SK-N-SH treated with all-trans-retinoic acid at 6 μM for 48 hours (cell line): Measurements from ENCODE around the gene NUDT1.

ENCODE experiments used
- ATAC-seq: fragments of 200-7000 bp; cut with Tn5 transposase; 3 replicates; pipeline ENCODE4 v1.9.1; 2020; ENCODE audit warnings: mild to moderate bottlenecking, moderate library complexity
- ARNTL ChIP-seq: fragments of 450-650 bp; formaldehyde crosslinking; IDR thresholded peaks from 2 replicates; pipeline ENCODE4 v1.5.0; 2020; ENCODE audit warnings: low read depth, mild to moderate bottlenecking, moderate library complexity, borderline replicate concordance
- BACH2 ChIP-seq: fragments of 250-450 bp; sonication (Bioruptor Pico); IDR thresholded peaks from 2 replicates; pipeline ENCODE4 v1.9.0; 2021; ENCODE audit warnings: mild to moderate bottlenecking, borderline replicate concordance
- CSDC2 ChIP-seq: fragments of 250-450 bp; sonication (Bioruptor Pico); IDR thresholded peaks from 2 replicates; pipeline ENCODE4 v1.5.0; 2020; ENCODE audit warnings: mild to moderate bottlenecking, moderate library complexity
- ESRRG ChIP-seq: fragments of 250-450 bp; sonication (Bioruptor Pico); IDR thresholded peaks from 2 replicates; pipeline ENCODE4 v1.6.1; 2021; ENCODE audit warnings: mild to moderate bottlenecking
- GLIS3 ChIP-seq: fragments of 250-450 bp; sonication (Bioruptor Pico); IDR thresholded peaks from 2 replicates; pipeline ENCODE4 v1.5.0; 2020; ENCODE audit warnings: mild to moderate bottlenecking, moderate library complexity
- ISL1 ChIP-seq: fragments of 250-450 bp; sonication (Bioruptor Pico); IDR thresholded peaks from 2 replicates; pipeline ENCODE4 v2.1.2; 2022; ENCODE audit warnings: mild to moderate bottlenecking, moderate library complexity
- OSR1 ChIP-seq: fragments of 250-450 bp; sonication (Bioruptor Pico); IDR thresholded peaks from 2 replicates; pipeline ENCODE4 v1.8.0; 2022; ENCODE audit warnings: moderate library complexity, mild to moderate bottlenecking, inconsistent platforms
- PPARA ChIP-seq: fragments of 250-450 bp; sonication (Bioruptor Pico); IDR thresholded peaks from 2 replicates; pipeline ENCODE4 v1.5.0; 2020; ENCODE audit warnings: mild to moderate bottlenecking, borderline replicate concordance
- RARB ChIP-seq: fragments of 250-450 bp; sonication (Bioruptor Pico); IDR thresholded peaks from 2 replicates; pipeline ENCODE4 v1.8.0; 2021; ENCODE audit warnings: mild to moderate bottlenecking, moderate library complexity
- SNAI2 ChIP-seq: fragments of 250-450 bp; sonication (Bioruptor Pico); IDR thresholded peaks from 2 replicates; pipeline ENCODE4 v1.5.0; 2020; ENCODE audit warnings: mild to moderate bottlenecking, moderate library complexity
- TOX ChIP-seq: fragments of 250-450 bp; sonication (Bioruptor Pico); IDR thresholded peaks from 2 replicates; pipeline ENCODE4 v1.8.0; 2021; ENCODE audit warnings: mild to moderate bottlenecking, moderate library complexity, borderline replicate concordance
- ZC3H10 ChIP-seq: fragments of 250-450 bp; sonication (Bioruptor Pico); IDR thresholded peaks from 2 replicates; pipeline ENCODE4 v1.5.1; 2021; ENCODE audit warnings: mild to moderate bottlenecking, moderate library complexity
- ZFP3 ChIP-seq: fragments of 250-450 bp; sonication (Bioruptor Pico); IDR thresholded peaks from 2 replicates; pipeline ENCODE4 v1.5.0; 2020; ENCODE audit warnings: mild to moderate bottlenecking, moderate library complexity
- ZFP30 ChIP-seq: fragments of 450-650 bp; formaldehyde crosslinking; IDR thresholded peaks from 2 replicates; pipeline ENCODE4 v1.5.0; 2022; ENCODE audit warnings: mild to moderate bottlenecking, moderate library complexity
- ZNF565 ChIP-seq: fragments of 450-650 bp; formaldehyde crosslinking; conservative IDR thresholded peaks from 2 replicates; pipeline ENCODE4 v1.5.0; 2020; ENCODE audit warnings: low read depth, mild to moderate bottlenecking, moderate library complexity
- ZNF70 ChIP-seq: fragments of 450-650 bp; formaldehyde crosslinking; IDR thresholded peaks from 2 replicates; pipeline ENCODE4 v1.5.0; 2020; ENCODE audit warnings: mild to moderate bottlenecking, moderate library complexity
- ZNF8 ChIP-seq: fragments of 450-650 bp; formaldehyde crosslinking; IDR thresholded peaks from 2 replicates; pipeline ENCODE4 v1.5.0; 2020; ENCODE audit warnings: mild to moderate bottlenecking, moderate library complexity
- TF ChIP-seq, protein P1 (sequence below): fragments of 250-450 bp; sonication (Bioruptor Pico); IDR thresholded peaks from 2 replicates; pipeline ENCODE4 v1.5.1; 2020; ENCODE audit warnings: low read depth, mild to moderate bottlenecking, moderate library complexity
- TF ChIP-seq, protein P2 (sequence below): fragments of 250-450 bp; sonication (Bioruptor Pico); IDR thresholded peaks from 2 replicates; pipeline ENCODE4 v1.5.0; 2020; ENCODE audit warnings: mild to moderate bottlenecking, moderate library complexity
- TF ChIP-seq, protein P3 (sequence below): fragments of 250-450 bp; sonication (Bioruptor Pico); IDR thresholded peaks from 2 replicates; pipeline ENCODE4 v1.8.0; 2021; ENCODE audit warnings: low read depth, mild to moderate bottlenecking, moderate library complexity, borderline replicate concordance
- TF ChIP-seq, protein P4 (sequence below): fragments of 250-450 bp; sonication (Bioruptor Pico); IDR thresholded peaks from 2 replicates; pipeline ENCODE4 v1.8.0; 2020; ENCODE audit warnings: mild to moderate bottlenecking, moderate library complexity, borderline replicate concordance

NUDT1 gene

DNA sequence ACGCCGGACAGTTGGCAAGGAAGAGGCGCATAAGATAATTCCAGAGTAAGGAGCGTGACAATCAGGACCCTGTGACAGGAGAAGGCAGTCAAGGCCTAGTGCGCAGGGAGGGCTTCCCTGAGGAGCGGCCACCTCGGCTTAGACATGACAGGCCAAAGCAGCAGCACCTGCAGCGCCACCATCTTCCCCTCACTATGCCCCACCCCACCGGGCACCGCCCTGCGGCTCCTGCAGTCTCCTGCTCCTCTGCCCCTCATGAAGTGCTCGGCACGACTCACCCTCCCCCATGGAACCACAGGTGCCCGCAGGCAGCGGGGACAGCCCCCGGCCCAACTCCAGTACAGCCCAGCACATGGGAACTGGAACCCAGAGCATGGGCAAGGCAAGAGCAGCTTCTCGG is 21.1 kb upstream of the NUDT1 start:
- ATAC-seq = no peak
- TF ChIP-seq ZNF70 (CRISPR knock-in tag) = no peak
- TF ChIP-seq ZFP3 (CRISPR knock-in tag) = no peak
- TF ChIP-seq, protein P1, sequence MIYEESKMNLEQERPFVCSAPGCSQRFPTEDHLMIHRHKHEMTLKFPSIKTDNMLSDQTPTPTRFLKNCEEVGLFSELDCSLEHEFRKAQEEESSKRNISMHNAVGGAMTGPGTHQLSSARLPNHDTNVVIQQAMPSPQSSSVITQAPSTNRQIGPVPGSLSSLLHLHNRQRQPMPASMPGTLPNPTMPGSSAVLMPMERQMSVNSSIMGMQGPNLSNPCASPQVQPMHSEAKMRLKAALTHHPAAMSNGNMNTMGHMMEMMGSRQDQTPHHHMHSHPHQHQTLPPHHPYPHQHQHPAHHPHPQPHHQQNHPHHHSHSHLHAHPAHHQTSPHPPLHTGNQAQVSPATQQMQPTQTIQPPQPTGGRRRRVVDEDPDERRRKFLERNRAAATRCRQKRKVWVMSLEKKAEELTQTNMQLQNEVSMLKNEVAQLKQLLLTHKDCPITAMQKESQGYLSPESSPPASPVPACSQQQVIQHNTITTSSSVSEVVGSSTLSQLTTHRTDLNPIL (CRISPR knock-in tag) = no peak
- no peak for TF ChIP-seq ZC3H10 (CRISPR knock-in tag)
- no peak for TF ChIP-seq ARNTL (CRISPR knock-in tag)
- TF ChIP-seq ZFP30 (CRISPR knock-in tag) = no peak
- TF ChIP-seq, protein P2, sequence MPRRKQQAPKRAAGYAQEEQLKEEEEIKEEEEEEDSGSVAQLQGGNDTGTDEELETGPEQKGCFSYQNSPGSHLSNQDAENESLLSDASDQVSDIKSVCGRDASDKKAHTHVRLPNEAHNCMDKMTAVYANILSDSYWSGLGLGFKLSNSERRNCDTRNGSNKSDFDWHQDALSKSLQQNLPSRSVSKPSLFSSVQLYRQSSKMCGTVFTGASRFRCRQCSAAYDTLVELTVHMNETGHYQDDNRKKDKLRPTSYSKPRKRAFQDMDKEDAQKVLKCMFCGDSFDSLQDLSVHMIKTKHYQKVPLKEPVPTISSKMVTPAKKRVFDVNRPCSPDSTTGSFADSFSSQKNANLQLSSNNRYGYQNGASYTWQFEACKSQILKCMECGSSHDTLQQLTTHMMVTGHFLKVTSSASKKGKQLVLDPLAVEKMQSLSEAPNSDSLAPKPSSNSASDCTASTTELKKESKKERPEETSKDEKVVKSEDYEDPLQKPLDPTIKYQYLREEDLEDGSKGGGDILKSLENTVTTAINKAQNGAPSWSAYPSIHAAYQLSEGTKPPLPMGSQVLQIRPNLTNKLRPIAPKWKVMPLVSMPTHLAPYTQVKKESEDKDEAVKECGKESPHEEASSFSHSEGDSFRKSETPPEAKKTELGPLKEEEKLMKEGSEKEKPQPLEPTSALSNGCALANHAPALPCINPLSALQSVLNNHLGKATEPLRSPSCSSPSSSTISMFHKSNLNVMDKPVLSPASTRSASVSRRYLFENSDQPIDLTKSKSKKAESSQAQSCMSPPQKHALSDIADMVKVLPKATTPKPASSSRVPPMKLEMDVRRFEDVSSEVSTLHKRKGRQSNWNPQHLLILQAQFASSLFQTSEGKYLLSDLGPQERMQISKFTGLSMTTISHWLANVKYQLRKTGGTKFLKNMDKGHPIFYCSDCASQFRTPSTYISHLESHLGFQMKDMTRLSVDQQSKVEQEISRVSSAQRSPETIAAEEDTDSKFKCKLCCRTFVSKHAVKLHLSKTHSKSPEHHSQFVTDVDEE = no peak
- TF ChIP-seq, protein P3, sequence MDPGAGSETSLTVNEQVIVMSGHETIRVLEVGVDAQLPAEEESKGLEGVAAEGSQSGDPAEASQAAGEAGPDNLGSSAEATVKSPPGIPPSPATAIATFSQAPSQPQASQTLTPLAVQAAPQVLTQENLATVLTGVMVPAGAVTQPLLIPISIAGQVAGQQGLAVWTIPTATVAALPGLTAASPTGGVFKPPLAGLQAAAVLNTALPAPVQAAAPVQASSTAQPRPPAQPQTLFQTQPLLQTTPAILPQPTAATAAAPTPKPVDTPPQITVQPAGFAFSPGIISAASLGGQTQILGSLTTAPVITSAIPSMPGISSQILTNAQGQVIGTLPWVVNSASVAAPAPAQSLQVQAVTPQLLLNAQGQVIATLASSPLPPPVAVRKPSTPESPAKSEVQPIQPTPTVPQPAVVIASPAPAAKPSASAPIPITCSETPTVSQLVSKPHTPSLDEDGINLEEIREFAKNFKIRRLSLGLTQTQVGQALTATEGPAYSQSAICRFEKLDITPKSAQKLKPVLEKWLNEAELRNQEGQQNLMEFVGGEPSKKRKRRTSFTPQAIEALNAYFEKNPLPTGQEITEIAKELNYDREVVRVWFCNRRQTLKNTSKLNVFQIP (CRISPR knock-in tag) = no peak
- no peak for TF ChIP-seq GLIS3 (CRISPR knock-in tag)
- no peak for TF ChIP-seq OSR1
- TF ChIP-seq, protein P4, sequence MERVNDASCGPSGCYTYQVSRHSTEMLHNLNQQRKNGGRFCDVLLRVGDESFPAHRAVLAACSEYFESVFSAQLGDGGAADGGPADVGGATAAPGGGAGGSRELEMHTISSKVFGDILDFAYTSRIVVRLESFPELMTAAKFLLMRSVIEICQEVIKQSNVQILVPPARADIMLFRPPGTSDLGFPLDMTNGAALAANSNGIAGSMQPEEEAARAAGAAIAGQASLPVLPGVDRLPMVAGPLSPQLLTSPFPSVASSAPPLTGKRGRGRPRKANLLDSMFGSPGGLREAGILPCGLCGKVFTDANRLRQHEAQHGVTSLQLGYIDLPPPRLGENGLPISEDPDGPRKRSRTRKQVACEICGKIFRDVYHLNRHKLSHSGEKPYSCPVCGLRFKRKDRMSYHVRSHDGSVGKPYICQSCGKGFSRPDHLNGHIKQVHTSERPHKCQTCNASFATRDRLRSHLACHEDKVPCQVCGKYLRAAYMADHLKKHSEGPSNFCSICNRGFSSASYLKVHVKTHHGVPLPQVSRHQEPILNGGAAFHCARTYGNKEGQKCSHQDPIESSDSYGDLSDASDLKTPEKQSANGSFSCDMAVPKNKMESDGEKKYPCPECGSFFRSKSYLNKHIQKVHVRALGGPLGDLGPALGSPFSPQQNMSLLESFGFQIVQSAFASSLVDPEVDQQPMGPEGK (CRISPR knock-in tag) = no peak
- TF ChIP-seq PPARA (CRISPR knock-in tag) = no peak
- no peak for TF ChIP-seq RARB (CRISPR knock-in tag)
- TF ChIP-seq SNAI2 (CRISPR knock-in tag) = no peak

DNA sequence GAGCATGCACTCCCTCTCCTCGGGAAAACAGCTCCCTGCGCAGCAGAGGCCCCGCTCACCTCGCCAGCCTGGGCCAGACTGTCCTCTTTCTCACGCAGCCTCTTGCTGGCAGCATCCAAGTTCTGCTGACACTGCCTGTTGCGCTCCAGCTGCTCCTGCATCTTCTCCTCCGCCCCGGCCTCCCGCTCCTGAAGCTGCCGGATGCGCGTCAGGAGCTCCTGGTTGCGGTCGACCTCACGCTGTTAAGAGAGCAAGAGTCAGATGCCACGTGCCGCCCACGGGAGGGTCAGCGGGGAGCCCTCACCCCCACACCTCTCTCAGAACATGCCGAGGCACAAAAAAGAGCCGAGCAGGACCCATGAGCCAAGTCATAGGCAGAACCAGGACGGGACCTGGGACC is 19.5 kb upstream of the NUDT1 start:
- TF ChIP-seq ZNF70 (CRISPR knock-in tag) = no peak
- TF ChIP-seq ZNF8 (CRISPR knock-in tag) = no peak
- TF ChIP-seq ZC3H10 (CRISPR knock-in tag) = no peak
- no peak for TF ChIP-seq ESRRG (CRISPR knock-in tag)
- no peak for TF ChIP-seq ZNF565 (CRISPR knock-in tag)
- no peak for TF ChIP-seq ZFP30 (CRISPR knock-in tag)
- TF ChIP-seq, protein P1 (CRISPR knock-in tag) = no peak
- TF ChIP-seq SNAI2 (CRISPR knock-in tag) = no peak
- TF ChIP-seq, protein P3 (CRISPR knock-in tag) = no peak
- no peak for TF ChIP-seq PPARA (CRISPR knock-in tag)
- TF ChIP-seq TOX (CRISPR knock-in tag) = no peak
- TF ChIP-seq CSDC2 (CRISPR knock-in tag) = no peak
- no peak for TF ChIP-seq ZFP3 (CRISPR knock-in tag)
- TF ChIP-seq, all 23 proteins: peak for 0
- ATAC-seq = no peak

DNA sequence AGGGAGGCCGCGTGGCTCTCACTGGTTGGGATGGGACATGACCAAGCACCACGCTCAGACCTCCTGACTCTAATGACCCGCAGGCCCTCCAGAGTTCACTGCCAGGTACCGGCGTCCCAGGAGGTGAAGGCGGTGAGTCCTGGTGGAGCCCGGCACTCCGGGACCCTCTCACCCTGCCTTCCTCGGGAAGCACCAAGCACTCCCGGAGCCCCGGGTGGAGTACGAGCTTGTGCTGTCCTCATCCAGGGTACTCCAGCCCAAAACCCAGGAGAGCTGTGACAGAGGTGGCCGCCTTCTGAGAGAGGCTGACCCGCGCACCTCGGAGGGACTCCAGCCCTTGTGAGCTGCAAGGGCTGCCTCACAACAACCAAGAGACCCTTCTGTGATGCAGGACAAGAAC is 18.7 kb upstream of the NUDT1 start:
- no peak for ATAC-seq
- no peak for TF ChIP-seq CSDC2 (CRISPR knock-in tag)
- TF ChIP-seq ISL1 (CRISPR knock-in tag) = no peak
- no peak for TF ChIP-seq ZNF565 (CRISPR knock-in tag)
- no peak for TF ChIP-seq PPARA (CRISPR knock-in tag)
- no peak for TF ChIP-seq ZC3H10 (CRISPR knock-in tag)
- no peak for TF ChIP-seq ZFP30 (CRISPR knock-in tag)
- TF ChIP-seq TOX (CRISPR knock-in tag) = no peak
- TF ChIP-seq, protein P4 (CRISPR knock-in tag) = no peak
- no peak for TF ChIP-seq ZFP3 (CRISPR knock-in tag)
- TF ChIP-seq BACH2 = no peak
- TF ChIP-seq ESRRG (CRISPR knock-in tag) = no peak
- TF ChIP-seq, protein P3 (CRISPR knock-in tag) = no peak
- no peak for TF ChIP-seq OSR1
